Calu3 (cell line): ENCODE measurements around the gene SGCD. TPM values are rescaled to one million over a fixed set of nuclear protein-coding genes. Genes with fewer than 3 reads are reported as not detected.

Experiments
- BruUV-seq: library from RNA; stranded (reverse); fragments of 400-500 nt; replicated peaks from 2 replicates; lab custom pipeline; 2021; lab: Mats Ljungman, UMichigan
- CTCF ChIA-PET: fragments of 300-600 bp; sonication (Branson Sonifier 250); formaldehyde crosslinking; loops from one replicate; lab custom pipeline; 2022; ENCODE audit warnings: antibody characterized with exemption; lab: Charles Lee
- DNase-seq: peaks from one replicate; pipeline ENCODE4 v3.0.0; 2022
- H3K27ac Mint-ChIP-seq: one replicate; pipeline ENCODE4 v1.8.0; 2022; ENCODE audit warnings: mixed read lengths; ENCODE audit not compliant: unreplicated experiment
- H3K27me3 Mint-ChIP-seq: one replicate; pipeline ENCODE4 v1.8.0; 2022; ENCODE audit warnings: mixed read lengths; ENCODE audit not compliant: unreplicated experiment
- H3K36me3 Mint-ChIP-seq: one replicate; pipeline ENCODE4 v1.8.0; 2022; ENCODE audit warnings: mild to moderate bottlenecking, moderate library complexity, mixed read lengths; ENCODE audit not compliant: insufficient read depth, unreplicated experiment
- H3K4me1 Mint-ChIP-seq: one replicate; pipeline ENCODE4 v1.8.0; 2022; ENCODE audit warnings: mild to moderate bottlenecking, low read depth, mixed read lengths; ENCODE audit not compliant: unreplicated experiment
- H3K4me3 Mint-ChIP-seq: one replicate; pipeline ENCODE4 v1.8.0; 2022; ENCODE audit warnings: mild to moderate bottlenecking, low read depth, moderate library complexity, mixed read lengths; ENCODE audit not compliant: unreplicated experiment
- H3K9me3 Mint-ChIP-seq: one replicate; pipeline ENCODE4 v1.8.0; 2022; ENCODE audit warnings: low read depth, mixed read lengths; ENCODE audit not compliant: unreplicated experiment
- CTCF ChIP-seq: fragments of 200-600 bp; IDR thresholded peaks from one replicate; pipeline ENCODE4 v1.8.0; 2022; ENCODE audit warnings: antibody characterized with exemption; ENCODE audit not compliant: unreplicated experiment
- intact Hi-C: fragments of 100-400 bp; cut with micrococcal nuclease; formaldehyde crosslinking; loops from one replicate; pipeline ENCODE4 v1.10.0; 2022; ENCODE audit not compliant: unreplicated experiment
- total RNA-seq: library from RNA; stranded (reverse); gene quantifications from 2 replicates; pipeline ENCODE4 v1.2.3, GENCODE V29; 2022

SGCD gene
- total RNA-seq, 1 experiment from 2014 or later: not detected

- Mint-ChIP-seq H3K27ac (no peak overlapping the region), H3K9me3 (no peaks in the 10 kb centered on the region), H3K36me3 (no peaks in the 10 kb centered on the region), H3K4me3 (no peak overlapping the region), H3K4me1 (no peaks in the 10 kb centered on the region), H3K27me3 (peaks cover 2% of the 10 kb centered on the region)
- no peak for DNase-seq
- CTCF ChIA-PET: no interaction called here
- no peak for TF ChIP-seq CTCF
- intact Hi-C loops: no loop called here
- BruUV-seq: no TSS peak
Observed at GRCh38 chr5:156762771-156763170, 435.8 kb downstream of the SGCD start.

GRCh38 chr5:156764176-156764971, 437.4 kb downstream of the SGCD start:
- Mint-ChIP-seq H3K4me1 (no peaks in the 10 kb centered on the region), H3K27ac (no peak overlapping the region), H3K27me3 (peaks cover 13% of the 10 kb centered on the region), H3K4me3 (no peak overlapping the region), H3K9me3 (no peaks in the 10 kb centered on the region), H3K36me3 (no peaks in the 10 kb centered on the region)
- CTCF ChIA-PET: no interaction called here
- no peak for DNase-seq
- BruUV-seq: no TSS peak
- intact Hi-C loops: no loop called here
- no peak for TF ChIP-seq CTCF

- no TSS peak for BruUV-seq
- no peak overlapping the region for H3K27ac Mint-ChIP-seq
- CTCF ChIA-PET: no interaction called here
- no peaks in the 10 kb centered on the region for H3K27me3 Mint-ChIP-seq
- intact Hi-C loops: no loop called here
- no peaks in the 10 kb centered on the region for H3K36me3 Mint-ChIP-seq
- H3K9me3 Mint-ChIP-seq: no peaks in the 10 kb centered on the region
- no peak overlapping the region for H3K4me3 Mint-ChIP-seq
- TF ChIP-seq CTCF: no peak
- no peak for DNase-seq
- H3K4me1 Mint-ChIP-seq: no peaks in the 10 kb centered on the region
Observed at GRCh38 chr5:156774273-156774672, 447.3 kb downstream of the SGCD start.

- no peaks in the 10 kb centered on the region for H3K36me3 Mint-ChIP-seq
- no peaks in the 10 kb centered on the region for H3K27me3 Mint-ChIP-seq
- BruUV-seq: no TSS peak
Observed at GRCh38 chr5:156778139-156778706, 451.3 kb downstream of the SGCD start.

More at GRCh38 chr5:156778139-156778706, 451.3 kb downstream of the SGCD start:
- H3K27ac Mint-ChIP-seq: no peak overlapping the region
- no peaks in the 10 kb centered on the region for H3K9me3 Mint-ChIP-seq
- CTCF ChIA-PET: no interaction called here
- no peak for TF ChIP-seq CTCF
- intact Hi-C loops: no loop called here
- H3K4me3 Mint-ChIP-seq: no peak overlapping the region
- DNase-seq: no peak
- no peaks in the 10 kb centered on the region for H3K4me1 Mint-ChIP-seq
